HEK293T (cell line): ENCODE measurements around the gene CAPN2.
"Not testable (repeated sequence)": the region's sequence is repeated elsewhere in the genome, so short reads cannot be mapped to it uniquely, and the experiment has no call there.

Experiments used
- CTCF ChIA-PET: fragments of 350-600 bp; formaldehyde crosslinking; extraction: SDS; loops from one replicate; lab custom pipeline; 2021; ENCODE audit warnings: antibody characterized with exemption, inconsistent platforms; lab: Yijun Ruan, JAX
- POLR2A ChIA-PET: fragments of 350-600 bp; formaldehyde crosslinking; extraction: SDS; loops from one replicate; lab custom pipeline; 2020; ENCODE audit warnings: antibody characterized with exemption, inconsistent platforms; lab: Yijun Ruan, JAX
- DNase-seq: peaks from one replicate; pipeline ENCODE4 v3.0.0; 2012; ENCODE audit warnings: mixed read lengths; ENCODE audit errors: extremely low spot score
- ARNT ChIP-seq: fragments of 450-650 bp; IDR thresholded peaks from 2 replicates; pipeline ENCODE4 v1.6.1; 2017; ENCODE audit warnings: mild to moderate bottlenecking
- BHLHE40 ChIP-seq: fragments of 450-650 bp; IDR thresholded peaks from 2 replicates; pipeline ENCODE4 v1.6.1; 2016; ENCODE audit warnings: mild to moderate bottlenecking, moderate library complexity, borderline replicate concordance
- CTBP1 ChIP-seq: fragments of 450-650 bp; IDR thresholded peaks from 2 replicates; pipeline ENCODE4 v1.6.1; 2016; ENCODE audit warnings: borderline replicate concordance
- ELF4 ChIP-seq: fragments of 450-650 bp; IDR thresholded peaks from 2 replicates; pipeline ENCODE4 v1.6.1; 2017; ENCODE audit warnings: antibody characterized with exemption
- FOXA1 ChIP-seq: fragments of 450-650 bp; IDR thresholded peaks from 2 replicates; pipeline ENCODE4 v1.6.1; 2016; ENCODE audit warnings: mild to moderate bottlenecking
- FOXK2 ChIP-seq: fragments of 450-650 bp; IDR thresholded peaks from 2 replicates; pipeline ENCODE4 v1.6.1; 2016; ENCODE audit warnings: mild to moderate bottlenecking
- FOXM1 ChIP-seq: fragments of 450-650 bp; IDR thresholded peaks from 2 replicates; pipeline ENCODE4 v1.6.1; 2017; ENCODE audit warnings: mild to moderate bottlenecking, borderline replicate concordance
- HDGF ChIP-seq: fragments of 450-650 bp; IDR thresholded peaks from 2 replicates; pipeline ENCODE4 v1.6.1; 2017; ENCODE audit warnings: antibody characterized with exemption, borderline replicate concordance
- LEF1 ChIP-seq: fragments of 450-650 bp; IDR thresholded peaks from 2 replicates; pipeline ENCODE4 v1.6.1; 2017; ENCODE audit warnings: mild to moderate bottlenecking, borderline replicate concordance
- NFRKB ChIP-seq: fragments of 450-650 bp; IDR thresholded peaks from 2 replicates; pipeline ENCODE4 v1.6.1; 2016; ENCODE audit warnings: mild to moderate bottlenecking, moderate library complexity
- SP1 ChIP-seq: fragments of 450-650 bp; IDR thresholded peaks from 2 replicates; pipeline ENCODE4 v1.6.1; 2017
- SUZ12 ChIP-seq: fragments of 450-650 bp; IDR thresholded peaks from 2 replicates; pipeline ENCODE4 v1.6.1; 2016; ENCODE audit warnings: mild to moderate bottlenecking
- TARDBP ChIP-seq: fragments of 450-650 bp; IDR thresholded peaks from 2 replicates; pipeline ENCODE4 v1.6.1; 2016
- ZNF384 ChIP-seq: fragments of 450-650 bp; IDR thresholded peaks from 2 replicates; pipeline ENCODE4 v1.6.1; 2016
- TF ChIP-seq, protein P1 (sequence below): fragments of 450-650 bp; IDR thresholded peaks from 2 replicates; pipeline ENCODE4 v1.6.1; 2016

CAPN2 gene

DNA sequence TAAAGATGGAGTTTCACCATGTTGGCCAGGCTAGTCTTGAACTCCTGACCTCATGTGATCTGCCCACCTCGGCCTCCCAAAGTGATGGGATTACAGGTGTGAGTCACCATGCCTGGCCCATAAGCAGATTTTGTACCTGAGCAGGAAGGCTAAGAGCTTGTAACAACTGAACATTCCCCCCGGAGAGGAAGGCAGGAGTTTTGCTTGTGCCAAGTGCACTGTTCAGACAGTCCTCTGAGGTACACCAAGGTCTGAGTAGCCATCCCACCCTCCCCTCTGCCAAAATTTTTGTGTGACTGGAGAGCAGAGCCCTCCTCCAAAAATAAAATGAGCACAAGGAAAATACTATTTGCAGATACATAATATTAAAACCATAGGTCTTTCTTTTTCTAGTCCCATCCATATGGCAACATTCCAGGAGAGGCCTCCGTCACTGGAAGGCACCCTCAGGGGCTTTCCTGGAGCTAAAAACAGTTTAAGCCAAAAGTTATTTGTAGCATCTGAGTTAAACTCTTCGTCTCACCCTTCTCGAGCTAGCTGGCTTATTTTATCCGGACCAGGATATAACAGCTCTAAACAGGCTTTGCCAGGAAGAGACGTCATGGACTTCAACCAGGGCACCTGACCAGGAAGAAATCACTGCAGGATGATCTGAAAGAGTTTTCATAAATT lies 27.2 kb downstream of the CAPN2 start:
- no peak for TF ChIP-seq TARDBP
- TF ChIP-seq ARNT: no peak
- no peak for TF ChIP-seq FOXK2
- no peak for TF ChIP-seq FOXM1
- no peak for TF ChIP-seq BHLHE40
- TF ChIP-seq SP1: no peak
- TF ChIP-seq CTBP1: no peak
- no peak for TF ChIP-seq ZNF384
- TF ChIP-seq, protein P1, sequence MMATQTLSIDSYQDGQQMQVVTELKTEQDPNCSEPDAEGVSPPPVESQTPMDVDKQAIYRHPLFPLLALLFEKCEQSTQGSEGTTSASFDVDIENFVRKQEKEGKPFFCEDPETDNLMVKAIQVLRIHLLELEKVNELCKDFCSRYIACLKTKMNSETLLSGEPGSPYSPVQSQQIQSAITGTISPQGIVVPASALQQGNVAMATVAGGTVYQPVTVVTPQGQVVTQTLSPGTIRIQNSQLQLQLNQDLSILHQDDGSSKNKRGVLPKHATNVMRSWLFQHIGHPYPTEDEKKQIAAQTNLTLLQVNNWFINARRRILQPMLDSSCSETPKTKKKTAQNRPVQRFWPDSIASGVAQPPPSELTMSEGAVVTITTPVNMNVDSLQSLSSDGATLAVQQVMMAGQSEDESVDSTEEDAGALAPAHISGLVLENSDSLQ: no peak
- no peak for TF ChIP-seq HDGF
- POLR2A ChIA-PET: no interaction called here
- DNase-seq: no peak
- CTCF ChIA-PET: interaction anchor here (2.6 kb wide), 1 partner anchor 10 kb away, joined by 13 read pairs; no protein-coding TSS in a partner anchor

DNA sequence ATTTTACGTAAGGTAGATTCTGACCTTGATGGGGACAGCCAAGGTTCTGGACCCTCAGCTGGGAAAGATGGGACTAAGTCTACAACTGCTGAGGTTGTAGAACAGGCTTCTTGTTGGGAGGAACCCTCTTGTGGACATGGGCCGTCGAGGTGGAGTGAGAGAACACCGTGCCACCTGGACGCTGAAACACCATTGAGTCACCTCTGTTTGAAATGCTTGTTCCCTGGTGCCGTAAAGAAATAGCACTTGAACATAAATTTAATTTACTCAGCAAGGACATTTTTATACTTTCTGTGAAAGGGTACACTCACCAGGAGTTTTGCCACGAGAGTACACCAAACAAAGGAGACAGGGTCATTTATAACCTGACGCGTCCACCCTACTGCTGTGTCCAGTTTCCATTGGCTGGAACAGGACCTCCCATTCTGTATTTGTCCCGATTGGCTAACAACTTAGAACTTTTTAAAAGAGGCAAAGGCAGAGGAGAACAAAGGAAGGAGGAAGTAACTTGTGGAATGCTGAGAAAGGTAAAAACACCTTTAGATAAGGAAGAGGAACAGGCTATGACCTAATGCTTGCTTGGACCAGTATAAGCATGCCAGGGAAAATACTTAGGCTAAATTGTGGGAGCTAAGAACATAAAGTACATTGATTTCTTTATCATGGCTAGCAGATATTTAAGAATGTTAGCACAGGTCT lies 27.8 kb downstream of the CAPN2 start:
- DNase-seq, POLR2A ChIA-PET: not testable (repeated sequence)
- CTCF ChIA-PET: interaction anchor here (2.6 kb wide), 1 partner anchor 9 kb away, joined by 13 read pairs; no protein-coding TSS in a partner anchor

DNA sequence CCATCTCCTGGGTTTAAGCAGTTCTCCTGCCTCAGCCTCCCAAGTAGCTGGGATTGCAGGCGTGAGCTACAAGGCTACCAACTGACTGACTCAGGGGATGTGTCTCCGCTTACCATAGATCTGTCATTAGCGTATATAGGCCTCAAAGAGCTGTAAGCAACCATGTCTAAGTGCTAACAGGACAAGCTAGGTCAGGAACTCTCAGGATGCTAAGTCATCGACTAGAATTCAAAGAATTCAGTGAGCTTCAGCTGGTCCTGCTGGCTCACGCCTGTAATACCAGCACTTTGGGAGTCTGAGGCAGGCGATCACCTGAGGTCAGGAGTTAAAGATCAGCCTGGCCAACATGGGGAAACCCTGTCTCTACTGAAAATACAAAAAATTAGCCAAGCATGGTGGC lies 29.5 kb downstream of the CAPN2 start:
- ChIA-PET CTCF (interaction anchor here (1.2 kb wide), 1 partner anchor 45 kb away, joined by 5 read pairs; no protein-coding TSS in a partner anchor), POLR2A (no interaction called here)
- TF ChIP-seq FOXA1 (no peak), ELF4 (no peak), SUZ12 (no peak), LEF1 (no peak), CTBP1 (no peak)
- no peak for DNase-seq

DNA sequence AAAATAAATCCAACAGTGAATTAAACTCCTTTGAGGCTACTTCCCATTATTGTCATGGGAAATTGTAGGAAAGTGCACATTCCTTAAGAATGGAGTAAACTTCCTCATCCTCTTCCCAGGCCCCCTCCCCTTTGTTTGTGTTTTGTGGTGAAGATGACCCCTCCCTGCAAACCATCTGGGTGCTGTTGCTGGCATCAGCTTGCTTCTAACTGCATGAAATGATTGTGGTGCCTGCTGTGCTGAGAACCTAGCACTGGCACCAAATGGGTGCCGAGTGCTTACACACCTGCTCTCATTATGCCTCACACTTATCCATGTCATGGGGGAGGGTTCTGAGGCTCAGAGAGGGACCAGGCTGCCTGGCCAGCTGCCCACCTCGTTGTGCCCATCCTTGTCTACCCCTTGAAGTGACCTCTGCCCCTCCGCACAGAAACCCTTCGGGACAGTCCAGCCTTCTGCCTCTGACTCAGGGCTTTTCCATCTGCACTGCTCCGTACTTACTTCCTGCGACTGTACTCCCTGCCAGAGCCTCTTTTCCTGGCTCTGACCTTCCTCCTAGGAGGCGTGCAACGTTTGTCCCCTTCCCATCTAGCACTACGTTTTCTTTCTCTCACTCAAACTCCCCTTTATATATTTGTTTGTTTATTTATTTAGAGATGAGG lies 30.6 kb downstream of the CAPN2 start:
- TF ChIP-seq HDGF (no peak), SP1 (no peak), FOXK2 (no peak), ELF4 (no peak), TARDBP (no peak), ARNT (no peak), FOXA1 (no peak)
- TF ChIP-seq, protein P1: no peak
- DNase-seq: no peak
- CTCF ChIA-PET: interaction anchor here (1.2 kb wide), 1 partner anchor 47 kb away, joined by 5 read pairs; no protein-coding TSS in a partner anchor
- POLR2A ChIA-PET: no interaction called here

DNA sequence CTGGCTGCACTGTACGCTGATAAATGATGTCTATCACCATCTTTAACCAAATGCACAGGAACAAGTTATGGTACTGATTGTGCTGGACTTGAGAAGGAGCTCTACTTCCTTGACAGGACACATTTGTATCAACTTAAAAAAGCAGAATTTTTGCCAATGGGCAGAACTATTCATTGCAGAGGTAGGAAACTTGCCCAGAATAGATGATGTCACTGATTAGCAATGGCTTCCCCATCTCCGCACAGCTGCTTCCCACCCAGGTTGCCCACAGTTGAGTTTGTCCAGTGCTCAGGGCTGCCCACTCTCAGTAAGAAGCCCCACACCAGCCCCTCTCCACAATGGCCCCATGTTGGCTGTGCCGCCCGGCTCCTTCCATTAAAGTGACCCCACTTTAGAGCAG lies 33.4 kb downstream of the CAPN2 start:
- ChIA-PET CTCF (interaction anchor here (0.6 to 1.4 kb wide), 2 partner anchors 18 to 47 kb away, joined by 3 to 4 read pairs; no protein-coding TSS in a partner anchor), POLR2A (interaction anchor here (0.8 to 1.3 kb wide), 2 partner anchors 7 to 96 kb away, joined by 3 read pairs; no protein-coding TSS in a partner anchor)
- no peak for TF ChIP-seq FOXA1
- TF ChIP-seq ZNF384: no peak
- DNase-seq: no peak

DNA sequence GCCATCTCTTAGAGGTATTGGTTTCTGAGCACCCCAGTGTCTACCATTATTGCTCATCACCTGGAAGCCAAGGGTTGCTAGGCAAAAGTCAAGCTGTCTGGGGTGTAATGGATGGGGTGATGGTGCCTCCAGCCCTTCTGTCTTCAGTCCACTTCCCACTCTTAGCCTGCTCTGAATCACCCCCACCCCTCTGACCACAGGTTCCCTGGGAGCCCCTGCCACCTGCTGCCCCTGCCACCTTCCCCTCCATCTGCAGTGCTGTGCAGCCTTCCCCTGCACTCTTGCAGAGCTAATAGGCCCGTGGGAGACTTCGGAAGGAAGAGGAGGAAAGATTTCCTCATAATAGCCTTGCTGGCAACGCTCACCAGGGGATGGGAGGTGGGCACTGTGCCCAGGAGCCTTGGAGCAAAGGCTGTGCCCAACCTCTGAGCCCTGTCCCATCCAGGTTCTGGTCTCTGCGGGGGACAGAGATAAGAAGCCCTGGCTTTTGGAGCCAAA lies 35.5 kb downstream of the CAPN2 start:
- ChIA-PET POLR2A (interaction anchor here (1.3 kb wide), 1 partner anchor 50 kb away, joined by 3 read pairs; no protein-coding TSS in a partner anchor), CTCF (interaction anchor here (0.8 to 3.0 kb wide), 4 partner anchors 9 to 52 kb away, joined by 3 to 22 read pairs (median 16); no protein-coding TSS in a partner anchor)
- no peak for DNase-seq
- TF ChIP-seq LEF1 (no peak), SP1 (no peak), FOXK2 (no peak), TARDBP (no peak), ELF4 (no peak), SUZ12 (no peak), NFRKB (no peak), ZNF384 (no peak), BHLHE40 (no peak), FOXM1 (no peak), ARNT (no peak), HDGF (no peak)
- TF ChIP-seq, protein P1: no peak
